Measurements from ENCODE around the gene L3MBTL1.

DNA sequence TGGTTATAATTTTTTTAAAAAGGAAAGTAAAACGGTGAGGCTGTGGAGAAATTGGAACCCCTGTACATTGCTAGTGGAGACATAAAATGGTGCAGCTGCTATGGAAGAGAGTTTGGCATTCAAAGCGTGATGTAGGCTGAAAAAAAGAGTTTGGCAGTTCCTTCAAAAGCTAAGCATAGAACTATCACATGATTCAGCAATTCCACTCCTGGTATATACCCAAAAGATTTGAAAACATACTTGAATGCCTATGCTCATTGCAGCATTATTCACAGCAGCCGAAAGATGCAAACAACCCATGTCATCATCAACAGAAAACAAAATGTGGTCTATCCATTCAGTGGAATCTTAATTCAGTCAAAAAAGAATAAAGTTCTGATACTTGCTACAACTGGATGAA lies 46.9 kb downstream of the L3MBTL1 start:
- no peak for TF ChIP-seq EZH2 (IDR thresholded peaks at IDR 0.05; ENCODE audit: low read length, missing control alignments)
- TF ChIP-seq, protein P1, sequence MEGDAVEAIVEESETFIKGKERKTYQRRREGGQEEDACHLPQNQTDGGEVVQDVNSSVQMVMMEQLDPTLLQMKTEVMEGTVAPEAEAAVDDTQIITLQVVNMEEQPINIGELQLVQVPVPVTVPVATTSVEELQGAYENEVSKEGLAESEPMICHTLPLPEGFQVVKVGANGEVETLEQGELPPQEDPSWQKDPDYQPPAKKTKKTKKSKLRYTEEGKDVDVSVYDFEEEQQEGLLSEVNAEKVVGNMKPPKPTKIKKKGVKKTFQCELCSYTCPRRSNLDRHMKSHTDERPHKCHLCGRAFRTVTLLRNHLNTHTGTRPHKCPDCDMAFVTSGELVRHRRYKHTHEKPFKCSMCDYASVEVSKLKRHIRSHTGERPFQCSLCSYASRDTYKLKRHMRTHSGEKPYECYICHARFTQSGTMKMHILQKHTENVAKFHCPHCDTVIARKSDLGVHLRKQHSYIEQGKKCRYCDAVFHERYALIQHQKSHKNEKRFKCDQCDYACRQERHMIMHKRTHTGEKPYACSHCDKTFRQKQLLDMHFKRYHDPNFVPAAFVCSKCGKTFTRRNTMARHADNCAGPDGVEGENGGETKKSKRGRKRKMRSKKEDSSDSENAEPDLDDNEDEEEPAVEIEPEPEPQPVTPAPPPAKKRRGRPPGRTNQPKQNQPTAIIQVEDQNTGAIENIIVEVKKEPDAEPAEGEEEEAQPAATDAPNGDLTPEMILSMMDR (conservative IDR thresholded peaks at IDR 0.05 in 1 of 2, IDR thresholded peaks at IDR 0.05 in 1 of 2; ENCODE audit: low read depth in 1 of 2, low read length in 2 of 2): no peak

Data from fibroblast of lung (primary cell).